ENCODE results near the gene GLUD1. TPM values are rescaled to one million over a fixed set of nuclear protein-coding genes. Genes with fewer than 3 reads are reported as not detected.
"Not testable (repeated sequence)": the region's sequence is repeated elsewhere in the genome, so short reads cannot be mapped to it uniquely, and the experiment has no call there.

The GLUD1 gene
- total and polyA plus RNA-seq, 2 experiments from 2014 or later, result 178 to 698 TPM

- H3K9me2 ChIP-seq (replicated peaks; ENCODE audit: insufficient read depth); H3K4me2 ChIP-seq; H4K20me1 ChIP-seq (ENCODE audit: insufficient read depth, poor library complexity, severe bottlenecking); H3K36me3 ChIP-seq (replicated peaks; ENCODE audit: insufficient read depth, low read depth); H3K4me3 ChIP-seq; H3K27ac ChIP-seq; H3K9me3 ChIP-seq (ENCODE audit: low read depth); H3K4me1 ChIP-seq (ENCODE audit: insufficient read depth); DNase-seq (ENCODE audit: low spot score); H2AFZ ChIP-seq; H3K79me2 ChIP-seq; H3K27me3 ChIP-seq: not testable (repeated sequence)
- WGBS (ENCODE audit: low lambda C conversion rate, missing lambda C conversion rate), result 62% methylated on average over 5 of the region's 6 CpGs
These were observed 76.5 kb downstream of the GLUD1 start for GRCh38 chr10:87018127-87018526.

- 92% methylated on average over 10 of the region's 10 CpGs for WGBS (ENCODE audit: low lambda C conversion rate, missing lambda C conversion rate)
- H3K9me2 ChIP-seq (replicated peaks; ENCODE audit: insufficient read depth); H3K4me2 ChIP-seq; H2AFZ ChIP-seq; H3K4me3 ChIP-seq; H3K79me2 ChIP-seq; DNase-seq (ENCODE audit: low spot score); H3K4me1 ChIP-seq (ENCODE audit: insufficient read depth); H3K9me3 ChIP-seq (ENCODE audit: low read depth); H3K27me3 ChIP-seq; H4K20me1 ChIP-seq (ENCODE audit: insufficient read depth, poor library complexity, severe bottlenecking); H3K36me3 ChIP-seq (replicated peaks; ENCODE audit: insufficient read depth, low read depth); H3K27ac ChIP-seq: not testable (repeated sequence)
These were observed 79.5 kb downstream of the GLUD1 start for GRCh38 chr10:87014986-87015716.

GRCh38 chr10:87013528-87013927 lies 81.1 kb downstream of the GLUD1 start:
- not testable (repeated sequence) for H4K20me1 ChIP-seq (ENCODE audit: insufficient read depth, poor library complexity, severe bottlenecking); DNase-seq (ENCODE audit: low spot score); H3K9me3 ChIP-seq (ENCODE audit: low read depth); H3K4me3 ChIP-seq; H3K4me1 ChIP-seq (ENCODE audit: insufficient read depth); H3K9me2 ChIP-seq (replicated peaks; ENCODE audit: insufficient read depth); H3K36me3 ChIP-seq (replicated peaks; ENCODE audit: insufficient read depth, low read depth); H3K27me3 ChIP-seq; H3K4me2 ChIP-seq; H3K79me2 ChIP-seq; H2AFZ ChIP-seq; H3K27ac ChIP-seq
- WGBS (ENCODE audit: low lambda C conversion rate, missing lambda C conversion rate), result 83% methylated on average over 3 of the region's 3 CpGs

GRCh38 chr10:87009134-87009696 lies 85.4 kb downstream of the GLUD1 start:
- H3K4me2 ChIP-seq; H3K27ac ChIP-seq; H3K9me3 ChIP-seq (ENCODE audit: low read depth); H3K79me2 ChIP-seq; H4K20me1 ChIP-seq (ENCODE audit: insufficient read depth, poor library complexity, severe bottlenecking); H2AFZ ChIP-seq; H3K27me3 ChIP-seq; H3K4me3 ChIP-seq; DNase-seq (ENCODE audit: low spot score); H3K9me2 ChIP-seq (replicated peaks; ENCODE audit: insufficient read depth); H3K36me3 ChIP-seq (replicated peaks; ENCODE audit: insufficient read depth, low read depth); H3K4me1 ChIP-seq (ENCODE audit: insufficient read depth): not testable (repeated sequence)
- WGBS (ENCODE audit: low lambda C conversion rate, missing lambda C conversion rate), result 96% methylated on average over 16 of the region's 18 CpGs

- not testable (repeated sequence) for H3K4me3 ChIP-seq; H4K20me1 ChIP-seq (ENCODE audit: insufficient read depth, poor library complexity, severe bottlenecking); H2AFZ ChIP-seq; H3K27ac ChIP-seq; H3K9me3 ChIP-seq (ENCODE audit: low read depth); H3K36me3 ChIP-seq (replicated peaks; ENCODE audit: insufficient read depth, low read depth); H3K4me1 ChIP-seq (ENCODE audit: insufficient read depth); DNase-seq (ENCODE audit: low spot score); H3K4me2 ChIP-seq; H3K79me2 ChIP-seq; H3K9me2 ChIP-seq (replicated peaks; ENCODE audit: insufficient read depth); H3K27me3 ChIP-seq
- WGBS (ENCODE audit: low lambda C conversion rate, missing lambda C conversion rate), result 92% methylated on average over 7 of the region's 7 CpGs
These were observed 86.3 kb downstream of the GLUD1 start for GRCh38 chr10:87008303-87008702.

GRCh38 chr10:87007674-87008073 lies 87.0 kb downstream of the GLUD1 start:
- not testable (repeated sequence) for H3K36me3 ChIP-seq (replicated peaks; ENCODE audit: insufficient read depth, low read depth); H3K27ac ChIP-seq; H3K9me2 ChIP-seq (replicated peaks; ENCODE audit: insufficient read depth); H3K4me2 ChIP-seq; DNase-seq (ENCODE audit: low spot score); H4K20me1 ChIP-seq (ENCODE audit: insufficient read depth, poor library complexity, severe bottlenecking); H2AFZ ChIP-seq; H3K9me3 ChIP-seq (ENCODE audit: low read depth); H3K4me1 ChIP-seq (ENCODE audit: insufficient read depth); H3K4me3 ChIP-seq; H3K79me2 ChIP-seq; H3K27me3 ChIP-seq
- 70% methylated on average over 6 of the region's 6 CpGs for WGBS (ENCODE audit: low lambda C conversion rate, missing lambda C conversion rate)

GRCh38 chr10:87007124-87007523 lies 87.5 kb downstream of the GLUD1 start:
- H3K79me2 ChIP-seq; H3K9me2 ChIP-seq (replicated peaks; ENCODE audit: insufficient read depth); H3K4me1 ChIP-seq (ENCODE audit: insufficient read depth); H4K20me1 ChIP-seq (ENCODE audit: insufficient read depth, poor library complexity, severe bottlenecking); DNase-seq (ENCODE audit: low spot score); H3K27me3 ChIP-seq; H3K36me3 ChIP-seq (replicated peaks; ENCODE audit: insufficient read depth, low read depth); H3K9me3 ChIP-seq (ENCODE audit: low read depth); H3K4me2 ChIP-seq; H3K4me3 ChIP-seq; H3K27ac ChIP-seq; H2AFZ ChIP-seq: not testable (repeated sequence)
- WGBS (ENCODE audit: low lambda C conversion rate, missing lambda C conversion rate), result 50% methylated on average over 1 of the region's 1 CpG
